ENCODE measurements around the gene STK17B. TPM values are rescaled to one million over a fixed set of nuclear protein-coding genes. Genes with fewer than 3 reads are reported as not detected.
A peak's percentile ranks its signal among the peaks of the same experiment; 100 is the strongest.

The STK17B gene
- total and polyA plus RNA-seq, 10 of the 15 experiments (the other 5 are each of a cell fraction or from before 2014, with no cell fraction given): 21.2 to 108 (median 53.7) TPM

GRCh38 chr2:196171248-196171871 lies at the start of gene STK17B (continued):
- TF ChIP-seq POLR2AphosphoS2 (IDR thresholded peaks at IDR 0.05; ENCODE audit: low read depth, low read length): peak; percentile 96
- TF ChIP-seq SIX5 (IDR thresholded peaks at IDR 0.05; ENCODE audit: low read depth, low read length, severe bottlenecking): no peak
- TF ChIP-seq TAF1 (IDR thresholded peaks at IDR 0.05; ENCODE audit: borderline replicate concordance, low read depth, low read length): peak; percentile 100
- no peak for TF ChIP-seq TARDBP (IDR thresholded peaks at IDR 0.05; ENCODE audit: borderline replicate concordance)
- TF ChIP-seq GABPA (IDR thresholded peaks at IDR 0.05; ENCODE audit: low read depth): no peak
- peak; percentile 69 for TF ChIP-seq TCF12 (IDR thresholded peaks at IDR 0.05; ENCODE audit: low read depth, low read length)
- peak; percentile 97 for TF ChIP-seq SMAD5 (IDR thresholded peaks at IDR 0.05; ENCODE audit: low read depth)
- peak; percentile 99 for TF ChIP-seq POLR2A (IDR thresholded peaks at IDR 0.05; ENCODE audit: low read depth, low read length)
- TF ChIP-seq MEF2A (IDR thresholded peaks at IDR 0.05; ENCODE audit: insufficient read depth, low read depth, low read length): no peak
- no peak for TF ChIP-seq BRCA1 (IDR thresholded peaks at IDR 0.05; ENCODE audit: low read depth, low read length)
- no peak for TF ChIP-seq ZNF274 (IDR thresholded peaks at IDR 0.05; ENCODE audit: insufficient read depth, insufficient read length)
- TF ChIP-seq KLF5 (IDR thresholded peaks at IDR 0.05; ENCODE audit: partially characterized antibody): no peak
- TF ChIP-seq HDAC6 (IDR thresholded peaks at IDR 0.05; ENCODE audit: unreplicated experiment): no peak
- TF ChIP-seq BHLHE40 (IDR thresholded peaks at IDR 0.05; ENCODE audit: borderline replicate concordance in 1 of 2, low read depth in 2 of 2, low read length in 1 of 2): peak; percentile 79 to 91
- TF ChIP-seq MXI1 (IDR thresholded peaks at IDR 0.05; ENCODE audit: low read depth, low read length): peak; percentile 49; the same call in 1 of the 2 replicates
- no peak for TF ChIP-seq NFIC (IDR thresholded peaks at IDR 0.05; ENCODE audit: low read depth, low read length)
- TF ChIP-seq EGR1 (IDR thresholded peaks at IDR 0.05; ENCODE audit: borderline replicate concordance in 1 of 2, low read depth in 2 of 2, low read length in 2 of 2): peak in 1 of 2 experiments; percentile 33; a peak in 1 of 3 replicates
- peak; percentile 45; the same call in 1 of the 2 replicates for TF ChIP-seq PAX5 (IDR thresholded peaks at IDR 0.05; ENCODE audit: borderline replicate concordance, low read depth, low read length)
- no peak for TF ChIP-seq ZBTB40 (IDR thresholded peaks at IDR 0.05; ENCODE audit: borderline replicate concordance)
- no peak for TF ChIP-seq ZNF622 (IDR thresholded peaks at IDR 0.05)
- TF ChIP-seq NFYB (IDR thresholded peaks at IDR 0.05; ENCODE audit: insufficient read depth, low read depth, low read length): peak; percentile 70; the same call in 1 of the 2 replicates
- peak; percentile 94 for TF ChIP-seq RAD51 (IDR thresholded peaks at IDR 0.05)
- no peak for TF ChIP-seq STAT3 (IDR thresholded peaks at IDR 0.05; ENCODE audit: low read depth, low read length)
- no peak for TF ChIP-seq ZNF207 (IDR thresholded peaks at IDR 0.05; ENCODE audit: borderline replicate concordance)
- no peak for TF ChIP-seq NR2C1 (IDR thresholded peaks at IDR 0.05)
- TF ChIP-seq E2F8 (IDR thresholded peaks at IDR 0.05; ENCODE audit: low read depth, partially characterized antibody): no peak

Data from GM12878 (cell line).